HFFc6 (cell line): ENCODE data around the gene SLC18A3. TPM values are rescaled to one million over a fixed set of nuclear protein-coding genes. Genes with fewer than 3 reads are reported as not detected.

Experiments used
- DNase-seq: peaks from one replicate; pipeline ENCODE4 v3.0.0-alpha.2; 2018
- H3K27ac Mint-ChIP-seq: 2 replicates; pipeline ENCODE4 v1.8.0; 2020; ENCODE audit warnings: mild to moderate bottlenecking, mixed read lengths
- H3K27me3 Mint-ChIP-seq: 2 replicates; pipeline ENCODE4 v1.8.0; 2021; ENCODE audit warnings: mild to moderate bottlenecking, moderate library complexity, mixed read lengths; ENCODE audit not compliant: insufficient read depth
- H3K36me3 Mint-ChIP-seq: 2 replicates; pipeline ENCODE4 v1.8.0; 2021; ENCODE audit warnings: low read depth, mixed read lengths
- H3K4me1 Mint-ChIP-seq: 2 replicates; pipeline ENCODE4 v1.8.0; 2020; ENCODE audit warnings: low read depth, mixed read lengths
- H3K4me3 Mint-ChIP-seq: 2 replicates; pipeline ENCODE4 v1.8.0; 2020; ENCODE audit warnings: mild to moderate bottlenecking, moderate library complexity, mixed read lengths
- H3K9me3 Mint-ChIP-seq: 2 replicates; pipeline ENCODE4 v1.8.0; 2020; ENCODE audit warnings: mild to moderate bottlenecking, mixed read lengths
- total RNA-seq, 6 experiments: library from RNA; stranded (reverse); fragmentation: NEBNext Ultra II Directional; extraction: Animal tissue kit (Norgen Biotek cat#: 25700); gene quantifications; 2 replicates in 1 of 6; 3 replicates in 5 of 6; pipeline ENCODE4 v1.2.3, GENCODE V29; 2021
- TF ChIP-seq, protein P1 (sequence below): fragments of 200-600 bp; sonication (generic); IDR thresholded peaks from 2 replicates; pipeline ENCODE4 v1.5.0; 2021; ENCODE audit warnings: antibody characterized with exemption, mild to moderate bottlenecking

The SLC18A3 gene
- total RNA-seq, 6 experiments from 2014 or later = not detected

- Mint-ChIP-seq H3K27me3 (peaks cover 3% of the 10 kb centered on the region), H3K36me3 (no peaks in the 10 kb centered on the region), H3K9me3 (no peaks in the 10 kb centered on the region), H3K4me1 (peaks cover 46% of the 10 kb centered on the region), H3K4me3 (peak overlapping the region; percentile 60), H3K27ac (no peak overlapping the region)
- TF ChIP-seq, protein P1, sequence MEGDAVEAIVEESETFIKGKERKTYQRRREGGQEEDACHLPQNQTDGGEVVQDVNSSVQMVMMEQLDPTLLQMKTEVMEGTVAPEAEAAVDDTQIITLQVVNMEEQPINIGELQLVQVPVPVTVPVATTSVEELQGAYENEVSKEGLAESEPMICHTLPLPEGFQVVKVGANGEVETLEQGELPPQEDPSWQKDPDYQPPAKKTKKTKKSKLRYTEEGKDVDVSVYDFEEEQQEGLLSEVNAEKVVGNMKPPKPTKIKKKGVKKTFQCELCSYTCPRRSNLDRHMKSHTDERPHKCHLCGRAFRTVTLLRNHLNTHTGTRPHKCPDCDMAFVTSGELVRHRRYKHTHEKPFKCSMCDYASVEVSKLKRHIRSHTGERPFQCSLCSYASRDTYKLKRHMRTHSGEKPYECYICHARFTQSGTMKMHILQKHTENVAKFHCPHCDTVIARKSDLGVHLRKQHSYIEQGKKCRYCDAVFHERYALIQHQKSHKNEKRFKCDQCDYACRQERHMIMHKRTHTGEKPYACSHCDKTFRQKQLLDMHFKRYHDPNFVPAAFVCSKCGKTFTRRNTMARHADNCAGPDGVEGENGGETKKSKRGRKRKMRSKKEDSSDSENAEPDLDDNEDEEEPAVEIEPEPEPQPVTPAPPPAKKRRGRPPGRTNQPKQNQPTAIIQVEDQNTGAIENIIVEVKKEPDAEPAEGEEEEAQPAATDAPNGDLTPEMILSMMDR = peak; percentile 96
- DNase-seq = peak; percentile 45
Measured at GRCh38 chr10:49592726-49593563, 17.2 kb upstream of the SLC18A3 start.

DNA sequence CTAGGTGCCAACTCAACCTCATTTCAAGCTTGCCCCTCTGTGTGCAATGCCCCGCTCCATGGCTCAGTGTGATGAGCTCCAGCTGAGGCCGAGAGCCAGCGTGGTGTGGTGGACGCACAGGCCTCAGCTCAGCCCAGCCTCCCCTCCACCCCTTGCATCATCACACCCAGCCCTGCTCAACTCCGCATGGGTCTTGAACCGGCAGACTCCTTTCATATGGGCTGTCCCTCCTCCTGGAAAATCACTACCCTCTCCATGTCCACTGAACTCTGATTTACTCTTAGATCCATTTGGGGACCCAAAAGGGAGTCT is 16.6 kb upstream of the SLC18A3 start:
- no peak overlapping the region for H3K27ac Mint-ChIP-seq
- H3K4me1 Mint-ChIP-seq = peaks cover 52% of the 10 kb centered on the region
- H3K4me3 Mint-ChIP-seq = no peak overlapping the region
- no peak for DNase-seq
- TF ChIP-seq, protein P1 = no peak
- H3K9me3 Mint-ChIP-seq = no peaks in the 10 kb centered on the region
- no peaks in the 10 kb centered on the region for H3K36me3 Mint-ChIP-seq
- H3K27me3 Mint-ChIP-seq = peaks cover 3% of the 10 kb centered on the region

GRCh38 chr10:49593998-49594397 is 16.1 kb upstream of the SLC18A3 start:
- no peak for DNase-seq
- H3K9me3 Mint-ChIP-seq = no peaks in the 10 kb centered on the region
- H3K27ac Mint-ChIP-seq = no peak overlapping the region
- H3K36me3 Mint-ChIP-seq = no peaks in the 10 kb centered on the region
- H3K4me1 Mint-ChIP-seq = peaks cover 57% of the 10 kb centered on the region
- H3K4me3 Mint-ChIP-seq = no peak overlapping the region
- H3K27me3 Mint-ChIP-seq = peaks cover 3% of the 10 kb centered on the region
- TF ChIP-seq, protein P1 = no peak

GRCh38 chr10:49594594-49594993 is 15.5 kb upstream of the SLC18A3 start:
- Mint-ChIP-seq H3K9me3 (no peaks in the 10 kb centered on the region), H3K27ac (no peak overlapping the region), H3K27me3 (peaks cover 3% of the 10 kb centered on the region), H3K4me3 (peak overlapping the region; percentile 10; the same call in 1 of the 2 replicates), H3K36me3 (no peaks in the 10 kb centered on the region), H3K4me1 (peaks cover 63% of the 10 kb centered on the region)
- DNase-seq = peak; percentile 66
- TF ChIP-seq, protein P1 = peak; percentile 95

DNA sequence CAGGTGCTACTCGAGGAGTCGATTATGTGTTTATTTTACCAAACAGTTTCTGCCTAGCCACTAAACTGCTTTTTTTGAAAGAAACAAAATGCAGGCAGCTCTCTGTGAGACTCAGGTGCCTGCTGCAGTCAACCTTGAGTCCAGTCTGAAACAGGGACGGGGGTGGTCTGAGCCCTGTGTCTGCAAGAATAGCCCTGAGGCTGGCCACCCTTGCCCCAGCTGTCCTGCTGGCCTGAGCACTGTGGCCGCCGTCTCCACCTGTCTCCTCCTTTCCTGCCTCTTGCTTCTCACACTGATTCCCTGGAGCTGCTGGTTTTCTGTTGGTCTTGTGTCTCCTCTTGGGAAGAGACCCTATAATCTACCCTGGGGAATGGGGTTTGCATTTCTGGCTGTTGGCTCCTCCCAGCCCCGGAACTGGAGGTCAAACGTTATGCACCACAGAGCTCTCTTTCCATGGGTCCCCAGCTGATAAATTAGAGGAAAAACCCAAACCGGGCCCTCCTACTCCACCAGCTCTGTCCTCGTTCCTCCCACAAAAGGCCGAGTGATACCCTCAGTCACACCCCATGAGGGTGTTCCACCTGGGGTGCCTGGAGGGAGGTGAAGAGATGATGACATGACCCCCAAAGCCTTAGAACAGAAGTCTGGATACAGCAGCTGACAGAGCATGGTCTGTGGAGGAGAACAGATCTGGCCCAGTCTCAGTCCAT is 15.0 kb upstream of the SLC18A3 start:
- TF ChIP-seq, protein P1 = no peak
- Mint-ChIP-seq H3K9me3 (no peaks in the 10 kb centered on the region), H3K27ac (no peak overlapping the region; the same call in 1 of the 2 replicates), H3K27me3 (peaks cover 3% of the 10 kb centered on the region), H3K4me3 (no peak overlapping the region), H3K4me1 (peaks cover 68% of the 10 kb centered on the region), H3K36me3 (no peaks in the 10 kb centered on the region)
- DNase-seq = no peak
